Lung (tissue), 12 donors: ENCODE results near the gene FANK1. TPM values are rescaled to one million over a fixed set of nuclear protein-coding genes. Genes with fewer than 3 reads are reported as not detected.

ENCODE experiments used
- ATAC-seq: fragments of 200-7000 bp; cut with Tn5 transposase; one replicate; pipeline ENCODE4 v1.9.1; 2020; ENCODE audit warnings: moderate number of reproducible peaks; ENCODE audit not compliant: insufficient read depth, low FRiP score
- DNase-seq, 3 donors: peaks; one replicate each; pipeline ENCODE4 v3.0.0-alpha.2; 2013 to 2017
- H3K27ac ChIP-seq, 2 donors: one replicate each; pipeline ENCODE4 v1.5.1; 2013; ENCODE audit warnings: mild to moderate bottlenecking in 2 of 2, moderate library complexity in 2 of 2, control low read depth in 1 of 2, inconsistent platforms in 1 of 2, low read depth in 1 of 2, low read length in 1 of 2
- H3K27me3 ChIP-seq, 3 donors: one replicate each; pipeline ENCODE4 v1.5.1; 2013; ENCODE audit warnings: low read length in 2 of 3; ENCODE audit not compliant: control insufficient read depth in 3 of 3, insufficient read depth in 3 of 3
- H3K36me3 ChIP-seq, 4 donors: one replicate each; pipeline ENCODE4 v1.5.1; 2013; ENCODE audit warnings: low read length in 4 of 4, mild to moderate bottlenecking in 1 of 4, moderate library complexity in 1 of 4; ENCODE audit not compliant: control insufficient read depth in 4 of 4, insufficient read depth in 4 of 4
- H3K4me1 ChIP-seq, 5 donors: one replicate each; pipeline ENCODE4 v1.5.1; 2013; ENCODE audit warnings: low read length in 5 of 5, mild to moderate bottlenecking in 2 of 5, moderate library complexity in 1 of 5; ENCODE audit not compliant: control insufficient read depth in 5 of 5, insufficient read depth in 5 of 5
- H3K4me3 ChIP-seq: one replicate; pipeline ENCODE4 v1.5.1; 2013; ENCODE audit warnings: mild to moderate bottlenecking, control low read depth, moderate library complexity
- H3K9ac ChIP-seq, 2 donors: one replicate each; pipeline ENCODE4 v1.5.1; 2013; ENCODE audit warnings: low read length in 2 of 2, control low read depth in 1 of 2; ENCODE audit not compliant: insufficient read depth in 1 of 2
- H3K9me3 ChIP-seq, 4 donors: one replicate each; pipeline ENCODE4 v1.5.1; 2013; ENCODE audit warnings: low read length in 3 of 4, mild to moderate bottlenecking in 1 of 4, moderate library complexity in 1 of 4; ENCODE audit not compliant: control insufficient read depth in 4 of 4, insufficient read depth in 3 of 4
- CTCF ChIP-seq: IDR thresholded peaks from 2 replicates; pipeline ENCODE4 v1.5.1; 2012; ENCODE audit warnings: mild to moderate bottlenecking; ENCODE audit errors: control extremely low read depth, extremely low read depth
- WGBS, 2 donors: extraction: QIAGEN DNeasy Blood & Tissue Kit; methylation state at CpG; one replicate each; pipeline ENCODE4 v1.1.7; 2013; 5-methylcytosine and 5-hydroxymethylcytosine counted together
- polyA plus RNA-seq, 2 donors: library from polyadenylated mRNA; stranded (reverse); fragments of 200-250 nt; gene quantifications; one replicate each; pipeline ENCODE4 v1.2.1, GENCODE V29; 2013
- total RNA-seq, 2 donors: library from RNA; depleted of rRNA in 1 of 2; stranded (reverse); fragments of >200 nt in 1 of 2; gene quantifications; one replicate each; pipeline ENCODE4 v1.2.1, GENCODE V29; 2014 to 2021
- donor health status: control.
- donor health status: control.
- donor health status: Bipolar disorder and iron deficiency.
- donor health status: healthy.
- donor health status: DM: yes; HTN: yes; CAD: no.

FANK1 gene
- total and polyA plus RNA-seq, 4 donors: 8.7 to 18.4 (median 13.7) TPM

DNA sequence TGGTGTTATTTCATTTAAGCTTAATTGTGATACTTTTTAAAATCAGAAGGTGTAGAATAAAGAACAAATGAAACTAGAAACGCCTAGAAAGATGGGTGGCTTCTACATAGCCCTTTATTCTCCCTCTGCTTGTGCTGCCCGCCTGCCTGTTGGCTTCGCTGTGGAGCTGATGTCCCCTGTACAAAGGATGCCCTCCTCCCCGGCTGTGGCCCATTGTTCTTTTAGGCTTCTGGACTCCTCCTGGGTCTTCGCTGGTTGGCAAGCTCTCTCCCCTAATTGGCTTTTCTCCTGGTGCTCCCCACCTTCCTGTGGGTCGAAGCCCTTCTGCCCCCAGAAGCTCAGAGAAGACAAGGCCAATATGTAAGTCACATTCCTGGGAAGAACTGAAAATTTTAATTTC lies 98.2 kb downstream of the FANK1 start:
- Histone ChIP-seq H3K27ac (no peak overlapping the region), H3K4me1 (no peaks in the 10 kb centered on the region), H3K9ac (no peak overlapping the region), H3K27me3 (no peaks in the 10 kb centered on the region), H3K36me3 (no peaks in the 10 kb centered on the region), H3K9me3 (peaks cover 0 to 2% (median 0%) of the 10 kb centered on the region in 4 donors), H3K4me3 (no peak overlapping the region)
- 91 to 94% methylated on average over 6 of the region's 6 CpGs for WGBS, 2 donors
- no peak for TF ChIP-seq CTCF
- ATAC-seq: no peak
- no peak for DNase-seq

- H3K27me3 ChIP-seq: no peaks in the 10 kb centered on the region
- no peak for ATAC-seq
- TF ChIP-seq CTCF: no peak
- no peak for DNase-seq
- no peaks in the 10 kb centered on the region for H3K4me1 ChIP-seq
- no peak overlapping the region for H3K4me3 ChIP-seq
- no peaks in the 10 kb centered on the region for H3K36me3 ChIP-seq
- 92 to 93% methylated on average over 9 of the region's 9 CpGs for WGBS, 2 donors
- H3K9me3 ChIP-seq: peaks cover 0 to 2% (median 0%) of the 10 kb centered on the region in 4 donors
- no peak overlapping the region for H3K9ac ChIP-seq
- no peak overlapping the region for H3K27ac ChIP-seq
Measured at GRCh38 chr10:125995726-125996304, 99.5 kb downstream of the FANK1 start.

DNA sequence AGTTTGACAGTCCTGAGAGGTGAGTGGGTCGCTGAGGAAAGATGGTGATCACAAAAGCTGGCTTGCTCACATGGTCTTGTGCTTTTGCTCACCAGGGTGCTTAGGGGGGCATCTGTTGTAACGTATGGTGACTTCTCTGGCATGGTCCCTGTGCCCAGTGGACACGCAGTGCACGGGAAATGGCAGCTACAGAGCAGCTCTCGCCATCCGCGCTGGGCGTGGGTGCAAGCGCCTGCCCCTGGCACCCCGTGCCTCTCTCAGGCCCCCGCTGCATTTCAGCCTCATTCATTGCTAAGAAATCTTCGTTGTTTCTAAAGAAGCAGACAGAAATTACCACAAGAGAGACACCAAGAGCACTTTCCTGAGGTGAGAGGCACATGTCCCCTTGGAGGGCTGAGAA lies 101.2 kb downstream of the FANK1 start:
- no peak for DNase-seq
- Histone ChIP-seq H3K36me3 (no peaks in the 10 kb centered on the region), H3K27me3 (no peaks in the 10 kb centered on the region), H3K9me3 (no peaks in the 10 kb centered on the region), H3K27ac (no peak overlapping the region), H3K9ac (no peak overlapping the region), H3K4me3 (no peak overlapping the region), H3K4me1 (no peaks in the 10 kb centered on the region)
- 93 to 96% methylated on average over 12 of the region's 12 CpGs for WGBS, 2 donors
- no peak for TF ChIP-seq CTCF
- no peak for ATAC-seq

DNA sequence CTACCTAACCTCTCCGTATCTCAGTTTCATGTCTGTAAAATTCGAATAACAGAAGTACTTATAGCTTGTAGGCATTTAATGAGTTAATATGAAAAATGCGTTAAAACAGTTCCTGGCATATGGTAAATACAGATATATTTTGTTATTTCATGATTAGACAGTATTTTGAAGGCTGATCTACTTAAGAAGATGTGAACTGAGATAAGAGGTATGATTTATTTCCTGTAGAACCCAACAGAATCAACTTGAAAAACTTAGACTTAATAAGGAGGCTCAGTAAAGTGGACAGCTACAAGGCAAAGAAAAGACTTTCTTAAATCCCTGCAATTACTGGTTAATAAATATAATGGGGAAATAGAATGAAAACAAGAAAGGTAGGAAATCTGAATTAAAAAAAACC lies 103.3 kb downstream of the FANK1 start:
- no peak overlapping the region for H3K27ac ChIP-seq
- ATAC-seq (no peak), DNase-seq (no peak)
- TF ChIP-seq CTCF: no peak
- H3K4me1 ChIP-seq: no peaks in the 10 kb centered on the region
- H3K9me3 ChIP-seq: peaks cover 0 to under 1% (median 0%) of the 10 kb centered on the region in 4 donors
- H3K27me3 ChIP-seq: no peaks in the 10 kb centered on the region
- H3K9ac ChIP-seq: no peak overlapping the region
- H3K36me3 ChIP-seq: no peaks in the 10 kb centered on the region
- no peak overlapping the region for H3K4me3 ChIP-seq
- WGBS, 2 donors: 67 to 74% methylated on average over 3 of the region's 3 CpGs
